Fibroblast of mammary gland (primary cell): ENCODE results near the gene ATP6V1E1.
"Not testable (repeated sequence)": the region's sequence is repeated elsewhere in the genome, so short reads cannot be mapped to it uniquely, and the experiment has no call there.

Source experiments
- DNase-seq: peaks from one replicate; pipeline ENCODE4 v3.0.0-alpha.2; 2010; ENCODE audit warnings: low read depth
- H3K4me3 ChIP-seq: 2 replicates; pipeline ENCODE4 v1.5.1; 2011; ENCODE audit warnings: low read depth, mild to moderate bottlenecking, low read length, moderate library complexity; ENCODE audit not compliant: control insufficient read depth
- TF ChIP-seq, protein P1 (sequence below): conservative IDR thresholded peaks from 2 replicates; pipeline ENCODE4 v1.5.1; 2011; ENCODE audit warnings: low read depth, low read length, inconsistent platforms; ENCODE audit not compliant: control insufficient read depth, insufficient read depth

ATP6V1E1 gene

GRCh38 chr22:17628406-17629172 is at the start of gene ATP6V1E1:
TSS of gene ATP6V1E1 (minus strand) at chr22:17628749. CDS start at chr22:17628635, 114 bp downstream.
- DNase-seq = peak; percentile 96
- TF ChIP-seq, protein P1, sequence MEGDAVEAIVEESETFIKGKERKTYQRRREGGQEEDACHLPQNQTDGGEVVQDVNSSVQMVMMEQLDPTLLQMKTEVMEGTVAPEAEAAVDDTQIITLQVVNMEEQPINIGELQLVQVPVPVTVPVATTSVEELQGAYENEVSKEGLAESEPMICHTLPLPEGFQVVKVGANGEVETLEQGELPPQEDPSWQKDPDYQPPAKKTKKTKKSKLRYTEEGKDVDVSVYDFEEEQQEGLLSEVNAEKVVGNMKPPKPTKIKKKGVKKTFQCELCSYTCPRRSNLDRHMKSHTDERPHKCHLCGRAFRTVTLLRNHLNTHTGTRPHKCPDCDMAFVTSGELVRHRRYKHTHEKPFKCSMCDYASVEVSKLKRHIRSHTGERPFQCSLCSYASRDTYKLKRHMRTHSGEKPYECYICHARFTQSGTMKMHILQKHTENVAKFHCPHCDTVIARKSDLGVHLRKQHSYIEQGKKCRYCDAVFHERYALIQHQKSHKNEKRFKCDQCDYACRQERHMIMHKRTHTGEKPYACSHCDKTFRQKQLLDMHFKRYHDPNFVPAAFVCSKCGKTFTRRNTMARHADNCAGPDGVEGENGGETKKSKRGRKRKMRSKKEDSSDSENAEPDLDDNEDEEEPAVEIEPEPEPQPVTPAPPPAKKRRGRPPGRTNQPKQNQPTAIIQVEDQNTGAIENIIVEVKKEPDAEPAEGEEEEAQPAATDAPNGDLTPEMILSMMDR = no peak
- peak within 1 kb of the TSS; percentile 88 for H3K4me3 ChIP-seq

DNA sequence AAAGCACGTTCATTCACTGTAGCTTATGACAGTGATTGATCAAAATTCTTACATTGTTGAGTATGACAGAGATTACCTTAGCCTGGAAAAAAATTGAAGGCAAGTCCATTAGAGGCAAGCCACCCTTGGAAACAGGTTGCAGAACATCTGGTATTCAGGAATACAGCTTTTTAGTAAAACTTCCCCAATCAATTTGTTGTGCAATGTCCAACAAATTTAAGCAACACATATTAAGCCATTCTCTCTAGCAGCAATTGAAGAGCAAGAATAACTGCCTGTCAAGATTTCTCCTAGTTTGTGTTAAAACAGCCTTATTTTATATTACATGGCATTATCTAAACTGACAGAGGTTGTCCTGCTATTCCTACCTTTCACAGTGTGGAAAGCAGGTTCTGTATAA is 47.0 kb upstream of the ATP6V1E1 start:
- no peak overlapping the region for H3K4me3 ChIP-seq
- TF ChIP-seq, protein P1 = no peak
- DNase-seq = no peak

GRCh38 chr22:17674152-17674551 is 45.6 kb upstream of the ATP6V1E1 start:
- H3K4me3 ChIP-seq = no peak overlapping the region
- DNase-seq = no peak
- TF ChIP-seq, protein P1 = no peak

DNA sequence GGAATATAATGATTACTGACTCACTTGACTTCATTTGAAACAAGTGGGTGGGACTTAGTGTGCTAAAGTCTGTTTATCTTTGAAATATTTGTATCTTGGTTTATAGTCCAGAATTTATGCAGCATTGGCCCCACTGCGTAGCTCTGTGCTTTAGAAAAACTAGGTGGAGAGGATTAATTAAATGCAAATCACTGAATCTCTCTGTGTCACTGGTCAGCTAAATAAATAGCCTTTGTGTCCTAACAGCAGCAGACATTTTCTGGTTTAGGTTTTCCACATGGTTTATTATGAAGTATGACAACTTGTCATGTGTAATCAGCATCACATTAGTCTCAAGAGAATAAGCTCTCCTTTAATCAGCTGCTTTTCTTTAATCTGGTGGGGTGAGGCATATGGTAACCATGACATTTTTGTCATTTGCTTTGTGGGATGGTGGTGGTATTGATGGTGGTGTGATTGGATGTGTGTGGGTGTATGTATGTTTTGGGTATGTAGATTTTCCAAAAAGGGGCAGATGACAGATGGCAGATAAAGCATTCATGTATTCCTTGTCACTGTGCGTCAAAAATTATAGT is 44.0 kb upstream of the ATP6V1E1 start:
- no peak for DNase-seq
- TF ChIP-seq, protein P1 = no peak
- H3K4me3 ChIP-seq = no peak overlapping the region

DNA sequence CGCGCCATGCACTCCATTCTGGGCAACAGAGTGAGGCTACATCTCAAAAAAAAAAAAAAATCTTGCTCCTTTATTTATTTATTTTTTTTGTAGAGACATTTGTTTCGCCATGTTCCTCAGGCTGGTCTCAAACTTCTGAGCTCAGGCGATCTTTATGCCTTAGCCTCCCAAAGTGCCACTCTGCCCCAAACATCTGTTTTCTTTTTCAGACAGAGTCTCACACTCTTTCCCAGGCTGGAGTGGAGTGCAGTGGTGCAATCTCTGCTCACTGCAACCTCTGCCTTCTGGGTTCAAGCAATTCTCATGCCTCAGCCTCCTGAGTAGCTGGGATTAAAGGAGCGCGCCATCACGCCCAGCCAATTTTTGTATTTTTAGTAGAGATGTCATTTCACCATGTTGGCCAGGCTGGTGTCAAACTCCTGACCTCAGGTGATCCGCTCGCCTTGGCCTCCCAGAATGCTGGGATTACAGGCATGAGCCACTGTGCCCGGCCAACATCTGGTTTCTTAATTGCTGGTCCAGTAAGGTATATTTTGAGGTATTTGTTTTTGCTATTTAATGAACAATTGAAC is 43.1 kb upstream of the ATP6V1E1 start:
- not testable (repeated sequence) for DNase-seq, H3K4me3 ChIP-seq

DNA sequence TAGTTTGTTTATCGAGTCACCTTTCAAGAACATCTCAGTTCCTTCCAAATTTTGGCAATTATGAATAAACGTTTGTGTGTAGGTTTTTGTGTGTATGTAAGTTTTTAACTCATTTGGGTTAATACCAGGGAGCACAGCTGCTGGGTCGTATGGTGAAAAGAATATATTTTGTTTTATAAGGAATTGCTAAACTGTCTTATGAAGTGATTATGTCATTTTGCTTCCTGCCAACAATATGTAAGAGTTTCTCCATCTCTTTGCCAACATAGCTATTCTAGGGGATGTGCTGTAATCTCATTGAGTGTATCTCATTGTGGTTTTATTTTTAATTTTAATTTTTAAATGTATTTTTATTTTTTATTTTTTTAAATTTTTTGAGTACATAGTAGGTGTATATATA is 37.3 kb upstream of the ATP6V1E1 start:
- DNase-seq = peak; percentile 37
- TF ChIP-seq, protein P1 = no peak
- H3K4me3 ChIP-seq = no peak overlapping the region

- TF ChIP-seq, protein P1 = no peak
- no peak overlapping the region for H3K4me3 ChIP-seq
Observed at GRCh38 chr22:17665248-17665647, 36.7 kb upstream of the ATP6V1E1 start.

More at GRCh38 chr22:17665248-17665647, 36.7 kb upstream of the ATP6V1E1 start:
- no peak for DNase-seq
